WTC11 (cell line): ENCODE data around the gene RPL38. TPM values are rescaled to one million over a fixed set of nuclear protein-coding genes. Genes with fewer than 3 reads are reported as not detected.

Experiments
- ATAC-seq: fragments of 200-7000 bp; cut with Tn5 transposase; 2 replicates; pipeline ENCODE4 v1.10.0; 2021; ENCODE audit warnings: mild to moderate bottlenecking, moderate library complexity
- CTCF ChIA-PET: fragments of 300-600 bp; sonication (Branson Sonifier 250); formaldehyde crosslinking; loops from one replicate; lab custom pipeline; 2021; ENCODE audit warnings: antibody characterized with exemption; lab: Charles Lee
- POLR2A ChIA-PET: fragments of 350-600 bp; sonication (Branson Sonifier 250); formaldehyde crosslinking; loops from one replicate; lab custom pipeline; 2021; ENCODE audit warnings: antibody characterized with exemption; lab: Charles Lee
- DNase-seq: peaks from one replicate; pipeline ENCODE4 v3.0.0; 2021; ENCODE audit warnings: low spot score
- H3K27ac Mint-ChIP-seq: 2 replicates; pipeline ENCODE4 v1.8.0; 2021; ENCODE audit warnings: mixed read lengths
- H3K27me3 Mint-ChIP-seq: 2 replicates; pipeline ENCODE4 v1.8.0; 2021; ENCODE audit warnings: low read depth, mild to moderate bottlenecking, moderate library complexity, mixed read lengths
- H3K36me3 Mint-ChIP-seq: 2 replicates; pipeline ENCODE4 v1.8.0; 2021; ENCODE audit warnings: mixed read lengths
- H3K4me1 Mint-ChIP-seq: 2 replicates; pipeline ENCODE4 v1.8.0; 2022; ENCODE audit warnings: mixed read lengths
- H3K4me3 Mint-ChIP-seq: 2 replicates; pipeline ENCODE4 v1.8.0; 2021; ENCODE audit warnings: mild to moderate bottlenecking, moderate library complexity, mixed read lengths
- H3K9me3 Mint-ChIP-seq: 2 replicates; pipeline ENCODE4 v1.8.0; 2021; ENCODE audit warnings: mixed read lengths
- AR ChIP-seq: fragments of 250-450 bp; sonication (Bioruptor Pico); IDR thresholded peaks from 2 replicates; pipeline ENCODE4 v1.9.0; 2021; ENCODE audit warnings: mild to moderate bottlenecking
- ATF3 ChIP-seq: sonication (generic); formaldehyde crosslinking; conservative IDR thresholded peaks from 2 replicates; pipeline ENCODE4 v1.8.1; 2022; ENCODE audit warnings: mild to moderate bottlenecking, missing genetic modification reagents
- CDX4 ChIP-seq: fragments of 250-450 bp; sonication (Bioruptor Pico); IDR thresholded peaks from 2 replicates; pipeline ENCODE4 v1.9.0; 2021; ENCODE audit warnings: moderate library complexity, mild to moderate bottlenecking, inconsistent platforms, borderline replicate concordance
- CREB1 ChIP-seq: sonication (generic); formaldehyde crosslinking; IDR thresholded peaks from 2 replicates; pipeline ENCODE4 v1.8.0; 2023; ENCODE audit warnings: mild to moderate bottlenecking, missing genetic modification reagents
- CREM ChIP-seq: sonication (generic); formaldehyde crosslinking; IDR thresholded peaks from 2 replicates; pipeline ENCODE4 v1.8.1; 2022; ENCODE audit warnings: mild to moderate bottlenecking, missing genetic modification reagents, moderate library complexity
- E2F4 ChIP-seq: sonication (generic); formaldehyde crosslinking; IDR thresholded peaks from 2 replicates; pipeline ENCODE4 v1.8.1; 2022; ENCODE audit warnings: low read depth, mild to moderate bottlenecking, moderate library complexity, missing genetic modification reagents, borderline replicate concordance
- GABPB1 ChIP-seq: sonication (generic); formaldehyde crosslinking; IDR thresholded peaks from 2 replicates; pipeline ENCODE4 v1.8.1; 2023; ENCODE audit warnings: mild to moderate bottlenecking, missing genetic modification reagents
- HMGA2 ChIP-seq: fragments of 250-450 bp; sonication (Bioruptor Pico); IDR thresholded peaks from 2 replicates; pipeline ENCODE4 v1.4.0; 2021; ENCODE audit warnings: mild to moderate bottlenecking, moderate library complexity
- MAX ChIP-seq: sonication (generic); formaldehyde crosslinking; IDR thresholded peaks from 2 replicates; pipeline ENCODE4 v1.8.0; 2022; ENCODE audit warnings: mild to moderate bottlenecking, missing genetic modification reagents
- NFE2L1 ChIP-seq: sonication (generic); formaldehyde crosslinking; IDR thresholded peaks from 2 replicates; pipeline ENCODE4 v1.8.1; 2023; ENCODE audit warnings: missing genetic modification reagents
- NR2C2 ChIP-seq: sonication (generic); formaldehyde crosslinking; IDR thresholded peaks from 2 replicates; pipeline ENCODE4 v1.8.0; 2022; ENCODE audit warnings: mild to moderate bottlenecking, missing genetic modification reagents
- RELA ChIP-seq: sonication (generic); formaldehyde crosslinking; IDR thresholded peaks from 2 replicates; pipeline ENCODE4 v1.8.1; 2022; ENCODE audit warnings: missing genetic modification reagents, mild to moderate bottlenecking, borderline replicate concordance
- SMAD3 ChIP-seq: sonication (generic); formaldehyde crosslinking; IDR thresholded peaks from 2 replicates; pipeline ENCODE4 v1.8.0; 2022; ENCODE audit warnings: missing genetic modification reagents, mild to moderate bottlenecking, borderline replicate concordance
- SMAD4 ChIP-seq: sonication (generic); formaldehyde crosslinking; IDR thresholded peaks from 2 replicates; pipeline ENCODE4 v1.8.0; 2022; ENCODE audit warnings: mild to moderate bottlenecking, missing genetic modification reagents
- TCF7 ChIP-seq: sonication (generic); formaldehyde crosslinking; IDR thresholded peaks from 2 replicates; pipeline ENCODE4 v1.8.0; 2022; ENCODE audit warnings: mild to moderate bottlenecking, low read depth, missing genetic modification reagents, moderate library complexity
- TEAD4 ChIP-seq: sonication (generic); formaldehyde crosslinking; IDR thresholded peaks from 2 replicates; pipeline ENCODE4 v1.8.0; 2022; ENCODE audit warnings: mild to moderate bottlenecking, missing genetic modification reagents
- USF1 ChIP-seq: sonication (generic); formaldehyde crosslinking; IDR thresholded peaks from 2 replicates; pipeline ENCODE4 v1.8.0; 2022; ENCODE audit warnings: mild to moderate bottlenecking, missing genetic modification reagents
- USF2 ChIP-seq: sonication (generic); formaldehyde crosslinking; IDR thresholded peaks from 2 replicates; pipeline ENCODE4 v1.8.1; 2023; ENCODE audit warnings: mild to moderate bottlenecking, missing genetic modification reagents, moderate library complexity
- ZMAT4 ChIP-seq: fragments of 250-450 bp; sonication (Bioruptor Pico); IDR thresholded peaks from 2 replicates; pipeline ENCODE4 v1.9.0; 2021; ENCODE audit warnings: mild to moderate bottlenecking
- ZNF317 ChIP-seq: sonication (generic); formaldehyde crosslinking; IDR thresholded peaks from 2 replicates; pipeline ENCODE4 v1.8.1; 2023; ENCODE audit warnings: low read depth, mild to moderate bottlenecking, moderate library complexity, missing genetic modification reagents, borderline replicate concordance
- ZNF416 ChIP-seq: fragments of 250-450 bp; sonication (Bioruptor Pico); IDR thresholded peaks from 2 replicates; pipeline ENCODE4 v1.9.0; 2021; ENCODE audit warnings: mild to moderate bottlenecking, inconsistent platforms
- ZNF671 ChIP-seq: fragments of 250-450 bp; sonication (Bioruptor Pico); IDR thresholded peaks from 2 replicates; pipeline ENCODE4 v1.8.0; 2021; ENCODE audit warnings: mild to moderate bottlenecking
- total RNA-seq: library from RNA; stranded (reverse); gene quantifications from 3 replicates; pipeline ENCODE4 v1.2.3, GENCODE V29; 2021

The RPL38 gene
- total RNA-seq, 1 experiment from 2014 or later: 1,170 TPM

- POLR2A ChIA-PET: no interaction called here
- ATAC-seq: peak; percentile 38; the same call in 1 of the 2 replicates
- Mint-ChIP-seq H3K27ac (no peak overlapping the region), H3K9me3 (no peaks in the 10 kb centered on the region), H3K4me1 (peaks cover 3% of the 10 kb centered on the region), H3K27me3 (no peaks in the 10 kb centered on the region; the same call in 1 of the 2 replicates)
- CTCF ChIA-PET: interaction anchor here (0.6 to 1.5 kb wide), 6 partner anchors 22 to 100 kb away, joined by 3 to 8 read pairs (median 4); partner anchors contain the start of gene DNAI2
- TF ChIP-seq ZMAT4 (CRISPR knock-in tag): no peak
- no peak for TF ChIP-seq ZNF671 (CRISPR knock-in tag)
- no peak for TF ChIP-seq RELA
- TF ChIP-seq USF2 (CRISPR knock-in tag): no peak
- no peak for TF ChIP-seq AR (CRISPR knock-in tag)
- no peak for TF ChIP-seq SMAD4
- TF ChIP-seq, all 79 proteins: peak for 0
- no peak for DNase-seq
- no peak overlapping the region for H3K4me3 Mint-ChIP-seq
- H3K36me3 Mint-ChIP-seq: no peaks in the 10 kb centered on the region
Observed at GRCh38 chr17:74252211-74252610, 48.7 kb downstream of the RPL38 start.

GRCh38 chr17:74253036-74253435 lies 49.6 kb downstream of the RPL38 start:
- DNase-seq (no peak), ATAC-seq (no peak)
- Mint-ChIP-seq H3K36me3 (no peaks in the 10 kb centered on the region), H3K27me3 (no peaks in the 10 kb centered on the region; the same call in 1 of the 2 replicates), H3K27ac (no peak overlapping the region), H3K4me3 (no peak overlapping the region)
- TF ChIP-seq ATF3: no peak
- no peak for TF ChIP-seq NR2C2 (CRISPR knock-in tag)
- TF ChIP-seq CDX4 (CRISPR knock-in tag): no peak
- TF ChIP-seq, all 79 proteins: peak for 0
- ChIA-PET POLR2A (no interaction called here), CTCF (interaction anchor here (0.6 to 1.5 kb wide), 4 partner anchors 32 to 99 kb away, joined by 3 to 8 read pairs (median 4); no protein-coding TSS in a partner anchor)
- Mint-ChIP-seq H3K4me1 (peaks cover 3% of the 10 kb centered on the region), H3K9me3 (no peaks in the 10 kb centered on the region)

GRCh38 chr17:74257311-74257710 lies 53.8 kb downstream of the RPL38 start:
- CTCF ChIA-PET: no interaction called here

More at GRCh38 chr17:74257311-74257710, 53.8 kb downstream of the RPL38 start:
- TF ChIP-seq ZNF671 (CRISPR knock-in tag): no peak
- TF ChIP-seq TEAD4 (CRISPR knock-in tag): no peak
- no peak for TF ChIP-seq GABPB1 (CRISPR knock-in tag)
- no peak for TF ChIP-seq ZNF416 (CRISPR knock-in tag)
- TF ChIP-seq NFE2L1: no peak
- no peak for TF ChIP-seq CREB1 (CRISPR knock-in tag)
- TF ChIP-seq AR (CRISPR knock-in tag): no peak
- no peak for TF ChIP-seq ZNF317 (CRISPR knock-in tag)
- no peak for TF ChIP-seq E2F4 (CRISPR knock-in tag)
- no peak for TF ChIP-seq USF1 (CRISPR knock-in tag)
- no peak for TF ChIP-seq CREM (CRISPR knock-in tag)
- no peak for TF ChIP-seq SMAD3 (CRISPR knock-in tag)
- no peak for TF ChIP-seq MAX (CRISPR knock-in tag)
- TF ChIP-seq HMGA2 (CRISPR knock-in tag): no peak
- no peak for TF ChIP-seq TCF7 (CRISPR knock-in tag)
- no peaks in the 10 kb centered on the region for H3K9me3 Mint-ChIP-seq
- no peak overlapping the region for H3K27ac Mint-ChIP-seq
- H3K36me3 Mint-ChIP-seq: no peaks in the 10 kb centered on the region
- POLR2A ChIA-PET: no interaction called here
- no peak for DNase-seq
- no peak overlapping the region for H3K4me3 Mint-ChIP-seq
- no peaks in the 10 kb centered on the region; the same call in 1 of the 2 replicates for H3K27me3 Mint-ChIP-seq
- no peak for ATAC-seq
- peaks cover 18% of the 10 kb centered on the region for H3K4me1 Mint-ChIP-seq
